Measurements from ENCODE around the gene NUFIP1.

Gene NUFIP1

DNA sequence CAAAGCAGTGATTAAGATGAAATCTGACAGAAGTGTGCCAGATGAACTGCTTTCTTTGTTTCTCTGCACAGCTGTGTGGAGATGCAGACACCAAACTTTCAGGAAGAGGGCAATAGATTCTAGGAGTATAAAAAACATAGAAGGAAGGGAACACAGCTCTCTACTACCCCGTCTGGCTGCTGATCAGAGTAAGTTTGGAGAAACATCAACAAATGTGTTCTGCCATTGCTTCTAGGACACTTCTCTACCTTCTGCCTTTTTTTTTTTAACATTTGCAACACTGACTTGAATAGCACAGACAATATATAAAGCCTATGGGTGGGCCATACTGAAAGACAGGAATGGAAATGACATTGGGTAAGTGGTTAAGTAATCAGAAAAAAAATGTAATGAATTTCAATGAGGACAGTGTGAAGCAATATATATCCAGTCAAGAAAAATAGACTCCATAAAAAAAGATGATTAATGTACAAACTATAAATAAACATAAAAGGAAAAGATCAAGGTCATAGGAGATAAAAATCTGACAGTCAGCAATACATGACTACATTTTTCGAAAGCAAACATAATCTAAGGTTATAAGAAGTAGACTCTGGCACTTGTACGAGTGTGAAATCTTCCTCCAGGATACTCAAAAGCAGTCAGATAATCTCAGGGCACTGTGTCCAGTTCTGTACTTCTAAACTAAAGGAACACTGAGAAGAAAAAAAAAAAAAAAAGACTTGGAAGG lies 21.4 kb downstream of the NUFIP1 start:
- Histone ChIP-seq H3K27me3 (ENCODE audit: insufficient read depth, low read length, poor library complexity, severe bottlenecking) (peaks cover 2% of the 10 kb centered on the region), H2AFZ (ENCODE audit: low read length) (no peak overlapping the region), H3K4me1 (ENCODE audit: insufficient read depth, low read length, poor library complexity, severe bottlenecking) (no peaks in the 10 kb centered on the region), H3K9me3 (ENCODE audit: insufficient read depth, low read depth, low read length) (peaks cover 7% of the 10 kb centered on the region; the same call in 1 of the 2 replicates), H3K4me3 (ENCODE audit: low read length, poor library complexity, severe bottlenecking) (no peak overlapping the region), H3F3A (ENCODE audit: low read depth) (no peaks in the 10 kb centered on the region), H3K36me3 (ENCODE audit: insufficient read depth, low read length) (peaks cover 55% of the 10 kb centered on the region), H3K79me2 (ENCODE audit: insufficient read depth, low read length) (0 out of 2 replicates have a peak, but pooled peaks cover 6% of the 10 kb centered on the region), H3K4me2 (ENCODE audit: low read depth, low read length, poor library complexity, severe bottlenecking) (no peak overlapping the region), H4K20me1 (ENCODE audit: insufficient read depth, low read length, poor library complexity, severe bottlenecking) (no peaks in the 10 kb centered on the region), H3K9ac (ENCODE audit: low read depth, low read length, poor library complexity, severe bottlenecking) (no peak overlapping the region), H3K9me2 (replicated peaks; ENCODE audit: low read depth, low read length) (no peaks in the 10 kb centered on the region)
- TF ChIP-seq, protein P1, sequence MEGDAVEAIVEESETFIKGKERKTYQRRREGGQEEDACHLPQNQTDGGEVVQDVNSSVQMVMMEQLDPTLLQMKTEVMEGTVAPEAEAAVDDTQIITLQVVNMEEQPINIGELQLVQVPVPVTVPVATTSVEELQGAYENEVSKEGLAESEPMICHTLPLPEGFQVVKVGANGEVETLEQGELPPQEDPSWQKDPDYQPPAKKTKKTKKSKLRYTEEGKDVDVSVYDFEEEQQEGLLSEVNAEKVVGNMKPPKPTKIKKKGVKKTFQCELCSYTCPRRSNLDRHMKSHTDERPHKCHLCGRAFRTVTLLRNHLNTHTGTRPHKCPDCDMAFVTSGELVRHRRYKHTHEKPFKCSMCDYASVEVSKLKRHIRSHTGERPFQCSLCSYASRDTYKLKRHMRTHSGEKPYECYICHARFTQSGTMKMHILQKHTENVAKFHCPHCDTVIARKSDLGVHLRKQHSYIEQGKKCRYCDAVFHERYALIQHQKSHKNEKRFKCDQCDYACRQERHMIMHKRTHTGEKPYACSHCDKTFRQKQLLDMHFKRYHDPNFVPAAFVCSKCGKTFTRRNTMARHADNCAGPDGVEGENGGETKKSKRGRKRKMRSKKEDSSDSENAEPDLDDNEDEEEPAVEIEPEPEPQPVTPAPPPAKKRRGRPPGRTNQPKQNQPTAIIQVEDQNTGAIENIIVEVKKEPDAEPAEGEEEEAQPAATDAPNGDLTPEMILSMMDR (conservative IDR thresholded peaks at IDR 0.05; ENCODE audit: low read length): no peak
- no peak for TF ChIP-seq EZH2phosphoT487 (IDR thresholded peaks at IDR 0.05; ENCODE audit: borderline replicate concordance)

DNA sequence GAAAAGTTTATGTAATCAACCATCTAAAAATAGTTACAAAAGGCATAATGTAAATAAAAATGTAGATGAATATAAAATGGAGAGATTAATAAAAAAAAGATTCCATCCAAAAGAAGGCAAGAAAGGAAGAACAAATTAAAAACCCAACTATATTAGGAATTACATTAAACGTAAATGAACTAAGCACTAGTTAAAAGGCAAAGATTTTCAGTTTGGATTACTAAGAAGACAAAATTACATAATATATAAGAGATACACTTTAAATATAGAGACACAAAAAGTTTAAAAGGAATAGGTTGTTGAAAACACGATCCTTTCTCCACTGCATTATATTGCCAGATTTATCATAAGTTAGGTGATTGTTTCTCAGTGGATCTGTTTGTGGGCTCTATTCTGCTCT lies 27.3 kb downstream of the NUFIP1 start:
- H3K9me2 ChIP-seq (replicated peaks; ENCODE audit: low read depth, low read length): no peaks in the 10 kb centered on the region
- H3K4me3 ChIP-seq (ENCODE audit: low read length, poor library complexity, severe bottlenecking): no peak overlapping the region
- H2AFZ ChIP-seq (ENCODE audit: low read length): no peak overlapping the region
- no peak overlapping the region for H3K4me2 ChIP-seq (ENCODE audit: low read depth, low read length, poor library complexity, severe bottlenecking)
- TF ChIP-seq EZH2phosphoT487 (IDR thresholded peaks at IDR 0.05; ENCODE audit: borderline replicate concordance): no peak
- TF ChIP-seq, protein P1 (conservative IDR thresholded peaks at IDR 0.05; ENCODE audit: low read length): no peak
- H4K20me1 ChIP-seq (ENCODE audit: insufficient read depth, low read length, poor library complexity, severe bottlenecking): no peaks in the 10 kb centered on the region
- no peaks in the 10 kb centered on the region for H3K79me2 ChIP-seq (ENCODE audit: insufficient read depth, low read length)
- H3K4me1 ChIP-seq (ENCODE audit: insufficient read depth, low read length, poor library complexity, severe bottlenecking): no peaks in the 10 kb centered on the region
- peaks cover 18% of the 10 kb centered on the region; the same call in 1 of the 2 replicates for H3K9me3 ChIP-seq (ENCODE audit: insufficient read depth, low read depth, low read length)
- peaks cover 6% of the 10 kb centered on the region for H3K27me3 ChIP-seq (ENCODE audit: insufficient read depth, low read length, poor library complexity, severe bottlenecking)
- H3K9ac ChIP-seq (ENCODE audit: low read depth, low read length, poor library complexity, severe bottlenecking): no peak overlapping the region
- H3F3A ChIP-seq (ENCODE audit: low read depth): no peaks in the 10 kb centered on the region
- peaks cover 63% of the 10 kb centered on the region for H3K36me3 ChIP-seq (ENCODE audit: insufficient read depth, low read length)

DNA sequence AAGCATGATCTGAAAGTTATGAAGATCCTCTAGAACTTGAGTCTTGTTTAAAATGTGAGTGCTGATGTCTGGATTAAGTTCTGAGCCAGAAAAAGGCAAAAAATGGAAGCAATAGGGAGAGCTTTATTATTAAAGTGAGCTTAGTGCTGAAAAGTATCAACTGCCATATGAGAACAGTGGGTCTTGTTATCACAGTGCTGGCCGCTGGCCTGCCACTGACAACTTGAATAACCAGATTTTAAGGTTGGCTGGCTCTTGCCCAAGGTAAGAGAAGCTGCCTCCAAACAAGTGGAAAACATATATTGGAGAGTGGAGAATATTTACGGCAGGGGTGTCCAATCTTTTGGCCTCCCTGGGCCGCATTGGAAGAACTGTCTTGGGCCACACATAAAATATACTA lies 33.9 kb downstream of the NUFIP1 start:
- Histone ChIP-seq H3K9ac (ENCODE audit: low read depth, low read length, poor library complexity, severe bottlenecking) (no peak overlapping the region), H3K36me3 (ENCODE audit: insufficient read depth, low read length) (peaks cover 18% of the 10 kb centered on the region; the same call in 1 of the 2 replicates), H3K27me3 (ENCODE audit: insufficient read depth, low read length, poor library complexity, severe bottlenecking) (no peaks in the 10 kb centered on the region), H2AFZ (ENCODE audit: low read length) (no peak overlapping the region), H3K4me2 (ENCODE audit: low read depth, low read length, poor library complexity, severe bottlenecking) (no peak overlapping the region), H3F3A (ENCODE audit: low read depth) (no peaks in the 10 kb centered on the region), H4K20me1 (ENCODE audit: insufficient read depth, low read length, poor library complexity, severe bottlenecking) (no peaks in the 10 kb centered on the region), H3K9me2 (replicated peaks; ENCODE audit: low read depth, low read length) (no peaks in the 10 kb centered on the region), H3K4me1 (ENCODE audit: insufficient read depth, low read length, poor library complexity, severe bottlenecking) (no peaks in the 10 kb centered on the region), H3K9me3 (ENCODE audit: insufficient read depth, low read depth, low read length) (no peaks in the 10 kb centered on the region), H3K79me2 (ENCODE audit: insufficient read depth, low read length) (no peaks in the 10 kb centered on the region), H3K4me3 (ENCODE audit: low read length, poor library complexity, severe bottlenecking) (no peak overlapping the region)
- no peak for TF ChIP-seq EZH2phosphoT487 (IDR thresholded peaks at IDR 0.05; ENCODE audit: borderline replicate concordance)
- TF ChIP-seq, protein P1 (conservative IDR thresholded peaks at IDR 0.05; ENCODE audit: low read length): no peak
